NB4 (cell line): ENCODE results near the gene SH2D4B.
A peak's percentile ranks its signal among the peaks of the same experiment; 100 is the strongest.

Experiments used
- DNase-seq: peaks from one replicate; pipeline ENCODE4 v3.0.0; 2010; ENCODE audit warnings: low read depth
- H3K4me3 ChIP-seq: one replicate; pipeline ENCODE4 v1.5.1; 2011; ENCODE audit warnings: mild to moderate bottlenecking, low read depth, low read length, moderate library complexity
- CTCF ChIP-seq: IDR thresholded peaks from one replicate; pipeline ENCODE4 v1.5.1; 2012; ENCODE audit warnings: low read depth, low read length
- MAX ChIP-seq: IDR thresholded peaks from 2 replicates; pipeline ENCODE4 v1.6.1; 2011; ENCODE audit warnings: low read depth, low read length
- MYC ChIP-seq: IDR thresholded peaks from 2 replicates; pipeline ENCODE4 v1.6.1; 2011; ENCODE audit warnings: low read depth, low read length
- POLR2A ChIP-seq: IDR thresholded peaks from 2 replicates; pipeline ENCODE4 v1.6.1; 2011; ENCODE audit warnings: mild to moderate bottlenecking; ENCODE audit not compliant: insufficient read length; ENCODE audit errors: extremely low read depth

The SH2D4B gene

GRCh38 chr10:80526742-80527141 lies 11.0 kb upstream of the SH2D4B start:
- peak; percentile 1 for DNase-seq
- TF ChIP-seq MAX = no peak

GRCh38 chr10:80528185-80528700 lies 9.5 kb upstream of the SH2D4B start:
- peak; percentile 60 for DNase-seq
- no peak overlapping the region for H3K4me3 ChIP-seq
- TF ChIP-seq MAX (no peak), MYC (no peak), CTCF (no peak), POLR2A (no peak)

More at GRCh38 chr10:80526742-80527141, 11.0 kb upstream of the SH2D4B start:
- H3K4me3 ChIP-seq = no peak overlapping the region

- H3K4me3 ChIP-seq = no peak overlapping the region
- no peak for DNase-seq
- TF ChIP-seq CTCF (no peak), MAX (no peak), MYC (no peak), POLR2A (no peak)
Measured at GRCh38 chr10:80528901-80529300, 8.8 kb upstream of the SH2D4B start.

GRCh38 chr10:80529604-80530003 lies 8.1 kb upstream of the SH2D4B start:
- TF ChIP-seq POLR2A = no peak
- TF ChIP-seq MAX = no peak
- TF ChIP-seq MYC = no peak
- no peak for TF ChIP-seq CTCF
- no peak for DNase-seq
- H3K4me3 ChIP-seq = no peak overlapping the region

- peak; percentile 67 for DNase-seq
- no peak overlapping the region for H3K4me3 ChIP-seq
- TF ChIP-seq MYC (no peak), CTCF (peak; percentile 31)
Measured at GRCh38 chr10:80530251-80530650, 7.5 kb upstream of the SH2D4B start.

- no peak overlapping the region for H3K4me3 ChIP-seq
- no peak for DNase-seq
- no peak for TF ChIP-seq MAX
- TF ChIP-seq CTCF = no peak
- no peak for TF ChIP-seq POLR2A
- no peak for TF ChIP-seq MYC
Measured at GRCh38 chr10:80530816-80531215, 6.9 kb upstream of the SH2D4B start.
